MCF 10A (cell line): ENCODE data around the gene HS6ST3. TPM values are rescaled to one million over a fixed set of nuclear protein-coding genes. Genes with fewer than 3 reads are reported as not detected.

Experiments
- BruUV-seq: library from RNA; stranded (reverse); fragments of 400-500 nt; replicated peaks from 2 replicates; lab custom pipeline; 2021; lab: Mats Ljungman, UMichigan
- CTCF ChIA-PET: fragments of 300-600 bp; sonication (Branson Sonifier 250); formaldehyde crosslinking; extraction: SDS; loops from one replicate; lab custom pipeline; 2021; ENCODE audit warnings: antibody characterized with exemption, inconsistent platforms; lab: Yijun Ruan, JAX
- POLR2A ChIA-PET: fragments of 300-600, 350-650 bp; sonication (Branson Sonifier 250); formaldehyde crosslinking; extraction: SDS; loops from one replicate; lab custom pipeline; 2020; ENCODE audit warnings: antibody characterized with exemption, inconsistent platforms; lab: Yijun Ruan, JAX
- DNase-seq: peaks from one replicate; pipeline ENCODE4 v3.0.0-alpha.2; 2018; ENCODE audit not compliant: unreplicated experiment
- H3K27ac Mint-ChIP-seq: one replicate; pipeline ENCODE4 v1.8.0; 2022; ENCODE audit warnings: mild to moderate bottlenecking, low read depth, mixed read lengths; ENCODE audit not compliant: unreplicated experiment
- H3K27me3 Mint-ChIP-seq: one replicate; pipeline ENCODE4 v1.8.0; 2022; ENCODE audit warnings: mixed read lengths; ENCODE audit not compliant: insufficient read depth, unreplicated experiment
- H3K36me3 Mint-ChIP-seq: one replicate; pipeline ENCODE4 v1.8.0; 2022; ENCODE audit warnings: mild to moderate bottlenecking, moderate library complexity, mixed read lengths; ENCODE audit not compliant: insufficient read depth, unreplicated experiment
- H3K4me1 Mint-ChIP-seq: one replicate; pipeline ENCODE4 v1.8.0; 2022; ENCODE audit warnings: mixed read lengths; ENCODE audit not compliant: insufficient read depth, unreplicated experiment
- H3K4me3 Mint-ChIP-seq: one replicate; pipeline ENCODE4 v1.8.0; 2022; ENCODE audit warnings: mild to moderate bottlenecking, moderate library complexity, mixed read lengths; ENCODE audit not compliant: unreplicated experiment
- H3K9me3 Mint-ChIP-seq: one replicate; pipeline ENCODE4 v1.8.0; 2022; ENCODE audit warnings: mixed read lengths; ENCODE audit not compliant: unreplicated experiment
- intact Hi-C: fragments of 100-400 bp; cut with micrococcal nuclease; formaldehyde crosslinking; loops from 2 replicates; pipeline ENCODE4 v1.14.1; 2022
- total RNA-seq: library from RNA; stranded (reverse); gene quantifications from 2 replicates; pipeline ENCODE4 v1.2.3, GENCODE V29; 2022
- TF ChIP-seq, protein P1 (sequence below): fragments of 200-600 bp; IDR thresholded peaks from one replicate; pipeline ENCODE4 v1.8.0; 2022; ENCODE audit warnings: antibody characterized with exemption, mild to moderate bottlenecking; ENCODE audit not compliant: unreplicated experiment

HS6ST3 gene
- total RNA-seq, 1 experiment from 2014 or later, result 0.09 TPM

DNA sequence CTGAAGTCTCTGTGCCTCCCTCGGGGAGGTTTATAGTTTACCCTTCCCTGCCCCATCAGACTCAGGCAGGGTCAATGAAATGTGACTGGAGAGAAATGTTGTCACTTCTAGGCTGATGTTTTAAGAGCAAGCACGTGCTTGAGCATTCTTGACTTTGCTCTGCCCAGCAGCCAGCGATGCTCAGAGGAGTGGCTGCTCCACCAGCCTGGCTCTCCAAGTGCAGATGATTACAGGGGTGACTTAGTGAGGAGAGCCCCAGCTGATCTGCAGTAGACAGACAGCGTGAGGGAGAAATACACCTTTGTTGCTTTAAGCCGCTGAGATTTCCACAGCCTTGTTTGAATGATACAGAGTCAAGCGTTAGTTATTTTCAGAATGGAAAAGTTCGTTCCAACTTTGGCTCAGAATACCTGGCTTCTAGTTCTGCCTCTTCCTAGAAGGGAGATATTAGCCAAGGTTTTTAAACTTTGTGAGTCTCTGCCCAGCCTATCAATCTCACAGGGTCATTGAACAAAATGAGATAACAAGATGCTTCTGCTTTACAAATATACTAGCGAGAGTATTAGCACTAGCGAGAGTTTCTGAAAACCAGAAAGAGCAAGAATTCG lies 760.7 kb downstream of the HS6ST3 start:
- Mint-ChIP-seq H3K36me3 (no peaks in the 10 kb centered on the region), H3K27ac (no peak overlapping the region), H3K4me3 (no peak overlapping the region), H3K9me3 (no peaks in the 10 kb centered on the region), H3K4me1 (no peaks in the 10 kb centered on the region), H3K27me3 (no peaks in the 10 kb centered on the region)
- TF ChIP-seq, protein P1, sequence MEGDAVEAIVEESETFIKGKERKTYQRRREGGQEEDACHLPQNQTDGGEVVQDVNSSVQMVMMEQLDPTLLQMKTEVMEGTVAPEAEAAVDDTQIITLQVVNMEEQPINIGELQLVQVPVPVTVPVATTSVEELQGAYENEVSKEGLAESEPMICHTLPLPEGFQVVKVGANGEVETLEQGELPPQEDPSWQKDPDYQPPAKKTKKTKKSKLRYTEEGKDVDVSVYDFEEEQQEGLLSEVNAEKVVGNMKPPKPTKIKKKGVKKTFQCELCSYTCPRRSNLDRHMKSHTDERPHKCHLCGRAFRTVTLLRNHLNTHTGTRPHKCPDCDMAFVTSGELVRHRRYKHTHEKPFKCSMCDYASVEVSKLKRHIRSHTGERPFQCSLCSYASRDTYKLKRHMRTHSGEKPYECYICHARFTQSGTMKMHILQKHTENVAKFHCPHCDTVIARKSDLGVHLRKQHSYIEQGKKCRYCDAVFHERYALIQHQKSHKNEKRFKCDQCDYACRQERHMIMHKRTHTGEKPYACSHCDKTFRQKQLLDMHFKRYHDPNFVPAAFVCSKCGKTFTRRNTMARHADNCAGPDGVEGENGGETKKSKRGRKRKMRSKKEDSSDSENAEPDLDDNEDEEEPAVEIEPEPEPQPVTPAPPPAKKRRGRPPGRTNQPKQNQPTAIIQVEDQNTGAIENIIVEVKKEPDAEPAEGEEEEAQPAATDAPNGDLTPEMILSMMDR, result no peak
- CTCF ChIA-PET, result no interaction called here
- no TSS peak for BruUV-seq
- DNase-seq, result no peak
- POLR2A ChIA-PET, result no interaction called here
- intact Hi-C loops, result no loop called here

DNA sequence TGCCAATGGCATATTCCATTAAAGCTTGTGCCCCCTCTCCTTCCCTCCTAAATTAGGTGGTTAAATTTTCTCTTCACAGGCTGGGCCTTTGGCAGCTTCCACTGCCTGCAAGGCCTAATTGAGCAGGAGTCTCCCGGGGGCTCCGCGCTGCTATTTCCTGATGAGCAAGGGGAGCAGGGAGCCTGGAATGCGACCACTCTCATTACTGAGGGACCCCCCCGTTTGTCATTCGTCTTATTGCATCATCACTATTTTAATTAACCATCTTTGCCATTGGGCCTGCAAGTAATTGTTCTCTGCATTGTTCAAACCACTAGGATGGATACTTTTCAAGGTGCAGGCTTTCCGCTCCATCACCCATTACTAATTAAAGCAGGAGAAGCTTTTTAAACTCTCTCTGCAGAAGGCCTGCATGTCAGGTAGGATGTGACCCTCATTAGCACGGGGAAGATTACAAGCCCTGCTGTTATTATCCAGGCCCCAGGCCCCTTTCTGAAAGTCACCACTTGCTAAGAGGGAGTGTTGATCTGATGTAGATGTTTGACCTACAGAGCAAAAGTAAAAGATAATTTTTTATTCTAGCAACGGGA lies 762.0 kb downstream of the HS6ST3 start:
- Mint-ChIP-seq H3K4me3 (no peak overlapping the region), H3K36me3 (no peaks in the 10 kb centered on the region), H3K27ac (no peak overlapping the region), H3K4me1 (no peaks in the 10 kb centered on the region), H3K27me3 (no peaks in the 10 kb centered on the region), H3K9me3 (no peaks in the 10 kb centered on the region)
- ChIA-PET CTCF (interaction anchor here (0.6 kb wide), 1 partner anchor 462 kb away, joined by 3 read pairs; no protein-coding TSS in a partner anchor), POLR2A (no interaction called here)
- intact Hi-C loops, result no loop called here
- no TSS peak for BruUV-seq
- TF ChIP-seq, protein P1, result no peak
- DNase-seq, result no peak

DNA sequence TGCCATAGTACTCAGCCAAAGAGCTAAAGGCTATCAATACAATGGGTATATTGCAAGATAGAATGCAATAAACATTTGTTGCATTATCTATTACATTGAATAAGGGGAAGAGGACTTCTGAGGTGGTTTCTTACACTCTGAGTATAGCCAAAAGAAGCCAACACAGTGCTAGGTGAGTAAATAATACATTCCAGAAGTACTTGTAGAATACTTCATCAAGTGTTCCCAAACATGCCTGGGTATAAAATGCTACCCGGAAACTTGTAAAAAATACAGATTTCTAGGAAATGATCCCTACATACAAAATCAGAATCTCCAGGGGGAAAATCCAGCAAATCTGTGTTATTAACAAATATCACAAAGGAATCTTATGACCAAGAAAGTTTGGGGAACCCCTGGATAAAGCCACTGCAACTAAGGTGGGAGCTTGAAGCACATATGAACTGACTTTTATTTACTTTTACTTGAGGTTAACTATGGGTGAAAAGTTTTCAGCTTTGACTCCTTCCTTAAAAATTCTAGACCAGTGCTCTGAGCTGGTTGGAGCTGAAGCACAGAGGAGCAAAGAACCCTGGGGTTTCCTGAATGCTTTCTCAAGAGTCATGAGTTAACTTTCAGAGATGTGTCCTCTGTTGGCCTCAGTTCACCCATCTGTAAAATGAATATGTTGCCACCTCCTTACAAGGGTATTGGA lies 768.4 kb downstream of the HS6ST3 start:
- DNase-seq, result no peak
- ChIA-PET CTCF (no interaction called here), POLR2A (no interaction called here)
- H3K4me1 Mint-ChIP-seq, result no peaks in the 10 kb centered on the region
- intact Hi-C loops, result no loop called here
- TF ChIP-seq, protein P1, result no peak
- BruUV-seq, result no TSS peak
- H3K9me3 Mint-ChIP-seq, result no peaks in the 10 kb centered on the region
- H3K4me3 Mint-ChIP-seq, result no peak overlapping the region
- H3K27ac Mint-ChIP-seq, result no peak overlapping the region
- no peaks in the 10 kb centered on the region for H3K27me3 Mint-ChIP-seq
- H3K36me3 Mint-ChIP-seq, result no peaks in the 10 kb centered on the region

DNA sequence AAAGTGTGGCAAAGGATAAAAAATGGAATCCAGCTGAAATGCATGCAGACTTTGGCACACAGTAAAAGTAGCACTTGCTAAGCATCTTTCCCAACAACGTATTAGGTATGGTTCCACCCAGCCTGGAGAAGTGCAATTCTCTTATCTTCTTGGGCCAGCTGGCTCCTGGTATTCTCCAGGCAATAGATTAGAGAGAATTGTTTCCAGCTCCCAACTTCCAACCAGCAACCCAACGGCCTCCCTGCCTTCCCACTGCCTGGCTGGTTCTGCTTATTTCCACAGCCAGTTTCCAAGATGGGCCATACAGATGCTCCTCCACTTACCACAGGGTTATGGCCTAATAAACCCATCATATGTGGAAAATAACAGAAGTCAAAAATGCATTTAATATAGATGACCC lies 771.0 kb downstream of the HS6ST3 start:
- BruUV-seq, result no TSS peak
- intact Hi-C loops, result no loop called here
- POLR2A ChIA-PET, result interaction anchor here (0.8 kb wide), 1 partner anchor 181 kb away, joined by 4 read pairs; no protein-coding TSS in a partner anchor
- CTCF ChIA-PET, result no interaction called here
- DNase-seq, result no peak
- TF ChIP-seq, protein P1, result no peak
- no peaks in the 10 kb centered on the region for H3K9me3 Mint-ChIP-seq
- H3K27ac Mint-ChIP-seq, result no peak overlapping the region
- H3K4me1 Mint-ChIP-seq, result no peaks in the 10 kb centered on the region
- H3K27me3 Mint-ChIP-seq, result no peaks in the 10 kb centered on the region
- H3K36me3 Mint-ChIP-seq, result no peaks in the 10 kb centered on the region
- no peak overlapping the region for H3K4me3 Mint-ChIP-seq
